Nephron (organoid): ENCODE data around the gene JSRP1.

Source experiments
- H3K27ac Mint-ChIP-seq, 3 experiments: 2 replicates each; pipeline ENCODE4 v1.8.0; 2020; ENCODE audit warnings: mixed read lengths in 3 of 3, mild to moderate bottlenecking in 2 of 3, moderate library complexity in 1 of 3
- H3K27me3 Mint-ChIP-seq: 2 replicates; pipeline ENCODE4 v1.8.0; 2021; ENCODE audit warnings: low read depth, mild to moderate bottlenecking, moderate library complexity, mixed read lengths
- H3K36me3 Mint-ChIP-seq: 2 replicates; pipeline ENCODE4 v1.8.0; 2020; ENCODE audit warnings: low read depth, mixed read lengths
- H3K4me1 Mint-ChIP-seq: 2 replicates; pipeline ENCODE4 v1.8.0; 2020; ENCODE audit warnings: mixed read lengths
- H3K4me3 Mint-ChIP-seq, 3 experiments: 2 replicates each; pipeline ENCODE4 v1.8.0; 2020; ENCODE audit warnings: mild to moderate bottlenecking in 3 of 3, mixed read lengths in 3 of 3, moderate library complexity in 2 of 3
- H3K9me3 Mint-ChIP-seq: 2 replicates; pipeline ENCODE4 v1.8.0; 2020; ENCODE audit warnings: mixed read lengths
- CTCF ChIP-seq, 3 experiments: fragments of 200-600 bp; sonication (generic); IDR thresholded peaks; one replicate each; pipeline ENCODE4 v1.5.0; 2021; ENCODE audit warnings: antibody characterized with exemption in 3 of 3; ENCODE audit not compliant: unreplicated experiment in 3 of 3

The JSRP1 gene

GRCh38 chr19:2228157-2229030 lies 27.8 kb downstream of the JSRP1 start:
- Mint-ChIP-seq H3K27me3 (no peaks in the 10 kb centered on the region), H3K27ac (no peak overlapping the region), H3K9me3 (no peaks in the 10 kb centered on the region), H3K4me1 (no peaks in the 10 kb centered on the region), H3K36me3 (peaks cover 27% of the 10 kb centered on the region), H3K4me3 (no peak overlapping the region)
- no peak for TF ChIP-seq CTCF (IDR thresholded peaks at IDR 0.05; ENCODE audit: unreplicated experiment in 3 of 3)

- Mint-ChIP-seq H3K9me3 (no peaks in the 10 kb centered on the region), H3K27me3 (no peaks in the 10 kb centered on the region), H3K4me1 (no peaks in the 10 kb centered on the region), H3K27ac (no peak overlapping the region), H3K36me3 (peaks cover 27% of the 10 kb centered on the region), H3K4me3 (no peak overlapping the region)
- TF ChIP-seq CTCF (IDR thresholded peaks at IDR 0.05; ENCODE audit: unreplicated experiment in 3 of 3) = no peak
Measured at GRCh38 chr19:2227415-2228156, 28.6 kb downstream of the JSRP1 start.

- Mint-ChIP-seq H3K27ac (no peak overlapping the region), H3K27me3 (no peaks in the 10 kb centered on the region), H3K4me1 (no peaks in the 10 kb centered on the region), H3K9me3 (no peaks in the 10 kb centered on the region), H3K4me3 (no peak overlapping the region), H3K36me3 (peaks cover 27% of the 10 kb centered on the region)
- TF ChIP-seq CTCF (IDR thresholded peaks at IDR 0.05; ENCODE audit: unreplicated experiment in 3 of 3) = no peak
Measured at GRCh38 chr19:2226840-2227360, 29.3 kb downstream of the JSRP1 start.

- no peak for TF ChIP-seq CTCF (IDR thresholded peaks at IDR 0.05; ENCODE audit: unreplicated experiment in 3 of 3)
- H3K4me3 Mint-ChIP-seq = no peak overlapping the region
- H3K9me3 Mint-ChIP-seq = no peaks in the 10 kb centered on the region
- H3K36me3 Mint-ChIP-seq = peaks cover 27% of the 10 kb centered on the region
- no peak overlapping the region for H3K27ac Mint-ChIP-seq
- H3K4me1 Mint-ChIP-seq = no peaks in the 10 kb centered on the region
- H3K27me3 Mint-ChIP-seq = no peaks in the 10 kb centered on the region
Measured at GRCh38 chr19:2226051-2226839, 30.0 kb downstream of the JSRP1 start.

- TF ChIP-seq CTCF (IDR thresholded peaks at IDR 0.05; ENCODE audit: unreplicated experiment in 3 of 3) = no peak
- Mint-ChIP-seq H3K27me3 (no peaks in the 10 kb centered on the region), H3K9me3 (no peaks in the 10 kb centered on the region), H3K4me3 (no peak overlapping the region), H3K27ac (no peak overlapping the region), H3K4me1 (no peaks in the 10 kb centered on the region), H3K36me3 (peaks cover 28% of the 10 kb centered on the region)
Measured at GRCh38 chr19:2225415-2226050, 30.7 kb downstream of the JSRP1 start.
